Measurements from ENCODE around the gene GAB3. TPM values are rescaled to one million over a fixed set of nuclear protein-coding genes. Genes with fewer than 3 reads are reported as not detected.
A peak's percentile ranks its signal among the peaks of the same experiment; 100 is the strongest.

Gene GAB3, protein sequence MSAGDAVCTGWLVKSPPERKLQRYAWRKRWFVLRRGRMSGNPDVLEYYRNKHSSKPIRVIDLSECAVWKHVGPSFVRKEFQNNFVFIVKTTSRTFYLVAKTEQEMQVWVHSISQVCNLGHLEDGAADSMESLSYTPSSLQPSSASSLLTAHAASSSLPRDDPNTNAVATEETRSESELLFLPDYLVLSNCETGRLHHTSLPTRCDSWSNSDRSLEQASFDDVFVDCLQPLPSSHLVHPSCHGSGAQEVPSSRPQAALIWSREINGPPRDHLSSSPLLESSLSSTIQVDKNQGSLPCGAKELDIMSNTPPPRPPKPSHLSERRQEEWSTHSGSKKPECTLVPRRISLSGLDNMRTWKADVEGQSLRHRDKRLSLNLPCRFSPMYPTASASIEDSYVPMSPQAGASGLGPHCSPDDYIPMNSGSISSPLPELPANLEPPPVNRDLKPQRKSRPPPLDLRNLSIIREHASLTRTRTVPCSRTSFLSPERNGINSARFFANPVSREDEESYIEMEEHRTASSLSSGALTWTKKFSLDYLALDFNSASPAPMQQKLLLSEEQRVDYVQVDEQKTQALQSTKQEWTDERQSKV
- total RNA-seq, result 10 to 100 TPM; 17.7 to 18.7 TPM

DNA sequence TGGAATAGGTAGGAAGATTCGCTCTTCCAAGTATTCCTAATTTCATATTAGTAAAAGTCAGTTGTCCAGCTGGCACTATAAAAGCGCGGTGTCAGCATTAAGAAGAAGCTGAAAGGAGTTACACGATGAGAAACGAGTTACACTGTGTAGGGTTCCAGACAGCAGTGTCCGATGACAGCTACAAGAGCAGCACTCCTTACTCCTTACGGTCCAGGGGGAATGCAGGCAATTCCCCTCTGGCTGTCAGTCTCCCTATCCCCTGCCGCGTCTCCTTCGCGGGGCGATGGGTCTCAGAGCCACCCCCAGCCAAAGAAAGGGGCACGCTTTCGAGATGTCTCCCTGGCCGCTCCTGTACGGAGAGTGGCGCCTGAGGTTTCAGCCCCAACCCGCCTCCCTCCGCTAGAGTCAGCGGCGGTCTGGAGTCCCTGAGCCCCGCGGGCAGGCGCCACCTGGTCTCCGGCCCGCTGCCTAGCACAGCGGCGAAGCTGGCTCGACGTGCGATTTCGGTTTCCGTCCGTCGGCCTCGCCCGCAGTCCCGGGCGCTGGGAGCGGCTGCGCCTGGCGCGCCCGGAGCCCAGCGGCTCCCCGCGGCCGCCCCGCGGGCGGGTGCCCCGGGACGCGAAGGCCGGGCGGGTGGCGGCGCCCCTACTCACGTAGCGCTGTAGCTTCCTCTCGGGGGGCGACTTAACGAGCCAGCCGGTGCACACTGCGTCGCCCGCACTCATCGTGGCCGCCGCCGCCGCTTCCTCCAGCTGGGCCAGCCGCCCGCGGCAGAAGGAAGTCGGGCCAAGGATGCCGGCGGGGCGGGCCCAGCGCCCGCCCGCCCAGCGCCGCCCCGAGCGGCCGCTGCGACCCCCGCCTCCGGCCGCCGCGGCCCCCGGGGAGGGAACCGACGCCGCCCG, at the start of gene GAB3:
TSS of gene GAB3 (minus strand) at position 777 of the 902 bp plus-strand sequence. CDS start at position 725, 52 bp downstream.
- Mint-ChIP-seq H3K27me3 (no peaks in the 10 kb centered on the region), H3K27ac (peak within 1 kb of the TSS; percentile 48), H3K36me3 (peaks cover 5% of the 10 kb centered on the region), H3K9me3 (no peaks in the 10 kb centered on the region), H3K4me1 (peaks cover 16% of the 10 kb centered on the region), H3K4me3 (peak within 1 kb of the TSS; percentile 84)
- POLR2A ChIA-PET, result interaction anchor here (0.7 to 3.0 kb wide), 6 partner anchors 12 to 203 kb away, joined by 3 to 20 read pairs (median 3); partner anchors contain the start of genes DKC1 and IKBKG
- ATAC-seq (ENCODE audit: low read depth) (peak; percentile 72), DNase-seq (peak; percentile 70)

GRCh38 chrX:154799556-154800348, 48.9 kb upstream of the GAB3 start:
- H3K36me3 Mint-ChIP-seq, result peaks cover 25% of the 10 kb centered on the region
- H3K4me3 Mint-ChIP-seq, result peak overlapping the region; percentile 66
- ATAC-seq (ENCODE audit: low read depth), result no peak
- no peaks in the 10 kb centered on the region for H3K9me3 Mint-ChIP-seq
- H3K27me3 Mint-ChIP-seq, result no peaks in the 10 kb centered on the region
- H3K4me1 Mint-ChIP-seq, result peaks cover 54% of the 10 kb centered on the region
- POLR2A ChIA-PET, result interaction anchor here (0.6 kb wide), 1 partner anchor 15 kb away, joined by 3 read pairs; no protein-coding TSS in a partner anchor
- DNase-seq, result no peak
- H3K27ac Mint-ChIP-seq, result peak overlapping the region; percentile 81

DNA sequence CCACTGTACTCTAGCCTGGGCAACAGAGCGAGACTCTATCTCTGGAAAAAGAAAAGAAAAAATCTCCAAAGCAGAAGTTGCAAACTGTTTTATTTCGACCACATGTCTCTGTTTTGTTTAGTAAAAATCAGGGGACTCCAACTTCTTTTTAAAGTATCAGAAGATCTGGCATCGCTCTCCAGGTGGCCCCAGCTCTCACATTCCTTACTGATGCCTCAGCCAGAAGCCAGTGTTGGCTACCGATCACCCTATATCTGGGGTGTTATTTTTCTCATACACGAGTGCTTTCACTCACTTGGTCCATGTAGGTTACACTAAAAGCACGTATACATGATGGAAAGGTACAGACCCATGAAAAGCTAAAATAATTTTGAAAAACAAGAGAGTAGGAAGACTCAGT, 46.1 kb upstream of the GAB3 start:
- no peak for DNase-seq
- POLR2A ChIA-PET, result interaction anchor here (1.0 kb wide), 1 partner anchor 15 kb away, joined by 4 read pairs; no protein-coding TSS in a partner anchor
- Mint-ChIP-seq H3K27me3 (no peaks in the 10 kb centered on the region), H3K4me1 (peaks cover 49% of the 10 kb centered on the region), H3K4me3 (no peak overlapping the region), H3K27ac (no peak overlapping the region), H3K36me3 (peaks cover 31% of the 10 kb centered on the region), H3K9me3 (no peaks in the 10 kb centered on the region)
- ATAC-seq (ENCODE audit: low read depth), result no peak

GRCh38 chrX:154795016-154795415, 44.1 kb upstream of the GAB3 start:
- no peak for ATAC-seq (ENCODE audit: low read depth)
- no peak overlapping the region for H3K4me3 Mint-ChIP-seq
- peaks cover 36% of the 10 kb centered on the region for H3K36me3 Mint-ChIP-seq
- no peaks in the 10 kb centered on the region for H3K9me3 Mint-ChIP-seq
- no peak for DNase-seq
- no peaks in the 10 kb centered on the region for H3K27me3 Mint-ChIP-seq
- no peak overlapping the region for H3K27ac Mint-ChIP-seq
- POLR2A ChIA-PET, result interaction anchor here (1.4 kb wide), 1 partner anchor 10 kb away, joined by 4 read pairs; the partner anchor contains the start of gene MPP1
- H3K4me1 Mint-ChIP-seq, result peaks cover 35% of the 10 kb centered on the region

- no peak for ATAC-seq (ENCODE audit: low read depth)
- H3K27me3 Mint-ChIP-seq, result no peaks in the 10 kb centered on the region
- POLR2A ChIA-PET, result no interaction called here
- H3K36me3 Mint-ChIP-seq, result peaks cover 33% of the 10 kb centered on the region
- H3K4me1 Mint-ChIP-seq, result peaks cover 21% of the 10 kb centered on the region
- H3K4me3 Mint-ChIP-seq, result no peak overlapping the region
- H3K27ac Mint-ChIP-seq, result no peak overlapping the region
- H3K9me3 Mint-ChIP-seq, result no peaks in the 10 kb centered on the region
- no peak for DNase-seq
These were observed 42.4 kb upstream of the GAB3 start for GRCh38 chrX:154793084-154793795.

DNA sequence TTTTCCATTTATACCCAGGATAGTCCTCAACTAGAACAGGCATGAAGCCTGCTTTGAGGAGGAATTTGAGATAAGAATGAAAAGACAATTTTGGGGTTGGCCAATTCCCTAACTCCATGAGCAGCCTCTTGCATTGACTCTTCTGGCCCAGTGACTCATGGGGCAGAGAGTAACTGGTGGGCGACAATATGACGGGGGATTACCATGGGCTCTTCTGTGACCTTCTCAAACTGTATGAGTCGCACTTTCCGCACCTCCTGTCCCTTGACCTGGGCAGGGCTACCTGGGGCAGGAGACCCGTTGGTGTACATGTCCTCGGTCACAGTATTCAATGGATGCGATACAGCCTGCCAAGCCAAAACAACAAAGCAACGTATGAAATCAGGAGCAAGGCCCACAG, 41.1 kb upstream of the GAB3 start:
- no peak overlapping the region for H3K27ac Mint-ChIP-seq
- peaks cover 13% of the 10 kb centered on the region for H3K4me1 Mint-ChIP-seq
- no peak for DNase-seq
- POLR2A ChIA-PET, result no interaction called here
- no peak for ATAC-seq (ENCODE audit: low read depth)
- no peaks in the 10 kb centered on the region for H3K9me3 Mint-ChIP-seq
- no peaks in the 10 kb centered on the region for H3K27me3 Mint-ChIP-seq
- no peak overlapping the region for H3K4me3 Mint-ChIP-seq
- peaks cover 35% of the 10 kb centered on the region for H3K36me3 Mint-ChIP-seq

GRCh38 chrX:154791467-154791866, 40.6 kb upstream of the GAB3 start:
- peaks cover 33% of the 10 kb centered on the region for H3K36me3 Mint-ChIP-seq
- H3K9me3 Mint-ChIP-seq, result no peaks in the 10 kb centered on the region
- no peak overlapping the region for H3K4me3 Mint-ChIP-seq
- ATAC-seq (ENCODE audit: low read depth) (no peak), DNase-seq (no peak)
- no peaks in the 10 kb centered on the region for H3K27me3 Mint-ChIP-seq
- POLR2A ChIA-PET, result no interaction called here
- H3K4me1 Mint-ChIP-seq, result peaks cover 9% of the 10 kb centered on the region
- H3K27ac Mint-ChIP-seq, result no peak overlapping the region

- POLR2A ChIA-PET, result interaction anchor here (1.1 kb wide), 1 partner anchor 19 kb away, joined by 4 read pairs; the partner anchor contains the start of gene MPP1
- DNase-seq, result no peak
- peaks cover 18% of the 10 kb centered on the region for H3K4me1 Mint-ChIP-seq
- no peak overlapping the region for H3K4me3 Mint-ChIP-seq
- no peaks in the 10 kb centered on the region for H3K9me3 Mint-ChIP-seq
- H3K36me3 Mint-ChIP-seq, result peaks cover 53% of the 10 kb centered on the region
- no peak overlapping the region for H3K27ac Mint-ChIP-seq
- no peaks in the 10 kb centered on the region for H3K27me3 Mint-ChIP-seq
- no peak for ATAC-seq (ENCODE audit: low read depth)
These were observed 34.8 kb upstream of the GAB3 start for GRCh38 chrX:154785716-154786115.

GRCh38 chrX:154784149-154784995, 33.5 kb upstream of the GAB3 start:
- Mint-ChIP-seq H3K27ac (peak overlapping the region; percentile 83), H3K4me3 (peak overlapping the region; percentile 69), H3K36me3 (peaks cover 47% of the 10 kb centered on the region), H3K4me1 (peaks cover 18% of the 10 kb centered on the region), H3K27me3 (no peaks in the 10 kb centered on the region), H3K9me3 (no peaks in the 10 kb centered on the region)
- DNase-seq (no peak), ATAC-seq (ENCODE audit: low read depth) (peak; percentile 26)
- POLR2A ChIA-PET, result interaction anchor here (0.7 kb wide), 1 partner anchor 15 kb away, joined by 3 read pairs; no protein-coding TSS in a partner anchor

- POLR2A ChIA-PET, result interaction anchor here (1.1 kb wide), 1 partner anchor 16 kb away, joined by 4 read pairs; no protein-coding TSS in a partner anchor
- no peaks in the 10 kb centered on the region for H3K9me3 Mint-ChIP-seq
- peaks cover 29% of the 10 kb centered on the region for H3K36me3 Mint-ChIP-seq
- ATAC-seq (ENCODE audit: low read depth) (no peak), DNase-seq (no peak)
- H3K27ac Mint-ChIP-seq, result no peak overlapping the region
- H3K4me3 Mint-ChIP-seq, result no peak overlapping the region
- no peaks in the 10 kb centered on the region for H3K27me3 Mint-ChIP-seq
- peaks cover 19% of the 10 kb centered on the region for H3K4me1 Mint-ChIP-seq
These were observed 30.1 kb upstream of the GAB3 start for GRCh38 chrX:154780968-154781367.

GRCh38 chrX:154779261-154779660, 28.4 kb upstream of the GAB3 start:
- no peak for DNase-seq
- POLR2A ChIA-PET, result no interaction called here
- H3K4me3 Mint-ChIP-seq, result no peak overlapping the region
- no peak for ATAC-seq (ENCODE audit: low read depth)
- H3K9me3 Mint-ChIP-seq, result no peaks in the 10 kb centered on the region
- H3K27me3 Mint-ChIP-seq, result no peaks in the 10 kb centered on the region
- no peak overlapping the region for H3K27ac Mint-ChIP-seq
- H3K4me1 Mint-ChIP-seq, result peaks cover 19% of the 10 kb centered on the region
- H3K36me3 Mint-ChIP-seq, result peaks cover 24% of the 10 kb centered on the region

Data from activated naive CD8-positive, alpha-beta T cell treated with anti-CD3 and anti-CD28 coated beads, Interleukin-2, amount 10 ng/mL, durations not matched to agents 7 days and 5 days (primary cell).